Natural killer cell (primary cell): Measurements from ENCODE around the gene CCDC40. TPM values are rescaled to one million over a fixed set of nuclear protein-coding genes. Genes with fewer than 3 reads are reported as not detected.

ENCODE experiments used
- ATAC-seq, 3 donors: fragments of 150-1000 bp in 2 of 3; fragments of 200-7000 bp in 1 of 3; cut with Tn5 transposase; 1 replicate in 1 of 3; 2 replicates in 2 of 3; pipeline ENCODE4 v1.10.0; 2021; ENCODE audit warnings: mild to moderate bottlenecking in 2 of 3, moderate library complexity in 2 of 3
- DNase-seq, 2 donors: peaks; one replicate each; pipeline versions ENCODE4 v3.0.0 to v3.0.0-alpha.2; 2013 to 2021; ENCODE audit warnings: mixed read lengths in 1 of 2
- H3K27ac ChIP-seq: one replicate; pipeline ENCODE4 v1.5.1; 2013; ENCODE audit warnings: mild to moderate bottlenecking, low read length
- H3K27me3 ChIP-seq: one replicate; pipeline ENCODE4 v1.6.1; 2013; ENCODE audit warnings: low read length; ENCODE audit not compliant: control insufficient read depth, insufficient read depth
- H3K36me3 ChIP-seq: one replicate; pipeline ENCODE4 v1.6.1; 2013; ENCODE audit warnings: low read length; ENCODE audit not compliant: control insufficient read depth, insufficient read depth
- H3K4me1 ChIP-seq: one replicate; pipeline ENCODE4 v1.6.1; 2013; ENCODE audit warnings: low read length; ENCODE audit not compliant: control insufficient read depth, insufficient read depth
- H3K4me3 ChIP-seq: one replicate; pipeline ENCODE4 v1.5.1; 2013; ENCODE audit warnings: low read length
- H3K9me3 ChIP-seq: one replicate; pipeline ENCODE4 v1.6.1; 2013; ENCODE audit warnings: low read length; ENCODE audit not compliant: control insufficient read depth, insufficient read depth
- H3K27ac Mint-ChIP-seq, 2 donors: one replicate each; pipeline ENCODE4 v1.8.0; 2022; ENCODE audit warnings: mild to moderate bottlenecking in 2 of 2, mixed read lengths in 2 of 2, moderate library complexity in 1 of 2
- H3K27me3 Mint-ChIP-seq, 2 donors: one replicate each; pipeline ENCODE4 v1.8.0; 2022; ENCODE audit warnings: low read depth in 2 of 2, mixed read lengths in 2 of 2
- H3K36me3 Mint-ChIP-seq: one replicate; pipeline ENCODE4 v1.8.0; 2022; ENCODE audit warnings: mixed read lengths
- H3K4me1 Mint-ChIP-seq, 2 donors: one replicate each; pipeline ENCODE4 v1.8.0; 2022; ENCODE audit warnings: mixed read lengths in 2 of 2
- H3K4me3 Mint-ChIP-seq: one replicate; pipeline ENCODE4 v1.8.0; 2022; ENCODE audit warnings: mild to moderate bottlenecking, moderate library complexity, mixed read lengths
- H3K9me3 Mint-ChIP-seq, 2 donors: one replicate each; pipeline ENCODE4 v1.8.0; 2022; ENCODE audit warnings: mixed read lengths in 2 of 2
- WGBS: methylation state at CpG from one replicate; pipeline ENCODE4 v1.1.7; 2013; ENCODE audit warnings: missing lambda C conversion rate; ENCODE audit not compliant: insufficient coverage; 5-methylcytosine and 5-hydroxymethylcytosine counted together
- intact Hi-C: fragments of 100-400 bp; cut with micrococcal nuclease; formaldehyde crosslinking; loops from one replicate; pipeline ENCODE4 v1.14.2; 2022
- total RNA-seq, 4 donors: library from RNA; stranded (reverse); fragments of 120-200 nt in 1 of 4; gene quantifications; one replicate each; pipeline versions ENCODE4 v1.2.3 to v1.2.4, GENCODE V29; 2013 to 2022
- TF ChIP-seq, protein P1 (sequence below): fragments of 200-600 bp; IDR thresholded peaks from one replicate; pipeline ENCODE4 v1.8.0; 2022; ENCODE audit warnings: antibody characterized with exemption

Gene CCDC40
- total RNA-seq, 3 donors from 2014 or later (not counting 1 experiment from before 2014, with no cell fraction given): 0.95 to 2.4 (median 1.5) TPM

DNA sequence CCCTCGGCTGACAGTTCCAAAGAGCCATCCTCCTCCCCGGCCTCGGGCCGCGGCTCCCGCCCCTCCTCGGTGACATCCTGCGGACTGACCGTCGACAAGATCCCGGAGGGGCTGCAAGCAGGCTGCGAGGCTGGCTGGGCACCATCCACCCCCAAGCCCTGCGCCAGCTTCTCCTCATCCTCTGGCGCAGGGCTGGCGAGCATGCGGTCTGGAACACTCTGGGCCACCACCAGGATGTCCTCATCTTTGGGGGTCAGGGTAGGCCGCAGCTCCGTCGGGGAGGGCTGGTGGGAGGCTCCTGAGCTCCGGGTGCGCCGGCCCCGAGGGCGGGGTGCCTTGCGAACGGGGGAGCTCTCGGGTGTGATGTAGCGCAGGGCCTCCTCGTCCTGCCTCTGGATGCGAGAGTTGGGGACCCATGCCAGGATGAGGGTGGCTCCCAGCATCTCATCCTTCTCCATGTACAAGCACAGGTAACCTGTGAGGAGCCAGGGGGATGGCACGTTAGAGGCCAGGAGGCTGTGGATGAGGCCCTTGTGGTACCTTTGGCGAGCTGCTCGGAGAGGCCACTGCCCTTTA lies 26.1 kb upstream of the CCDC40 start:
- Mint-ChIP-seq H3K4me1 (peaks cover 8 to 14% of the 10 kb centered on the region in 2 donors), H3K4me3 (no peak overlapping the region), H3K9me3 (no peaks in the 10 kb centered on the region), H3K36me3 (no peaks in the 10 kb centered on the region), H3K27ac (no peak overlapping the region), H3K27me3 (no peaks in the 10 kb centered on the region)
- TF ChIP-seq, protein P1, sequence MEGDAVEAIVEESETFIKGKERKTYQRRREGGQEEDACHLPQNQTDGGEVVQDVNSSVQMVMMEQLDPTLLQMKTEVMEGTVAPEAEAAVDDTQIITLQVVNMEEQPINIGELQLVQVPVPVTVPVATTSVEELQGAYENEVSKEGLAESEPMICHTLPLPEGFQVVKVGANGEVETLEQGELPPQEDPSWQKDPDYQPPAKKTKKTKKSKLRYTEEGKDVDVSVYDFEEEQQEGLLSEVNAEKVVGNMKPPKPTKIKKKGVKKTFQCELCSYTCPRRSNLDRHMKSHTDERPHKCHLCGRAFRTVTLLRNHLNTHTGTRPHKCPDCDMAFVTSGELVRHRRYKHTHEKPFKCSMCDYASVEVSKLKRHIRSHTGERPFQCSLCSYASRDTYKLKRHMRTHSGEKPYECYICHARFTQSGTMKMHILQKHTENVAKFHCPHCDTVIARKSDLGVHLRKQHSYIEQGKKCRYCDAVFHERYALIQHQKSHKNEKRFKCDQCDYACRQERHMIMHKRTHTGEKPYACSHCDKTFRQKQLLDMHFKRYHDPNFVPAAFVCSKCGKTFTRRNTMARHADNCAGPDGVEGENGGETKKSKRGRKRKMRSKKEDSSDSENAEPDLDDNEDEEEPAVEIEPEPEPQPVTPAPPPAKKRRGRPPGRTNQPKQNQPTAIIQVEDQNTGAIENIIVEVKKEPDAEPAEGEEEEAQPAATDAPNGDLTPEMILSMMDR: no peak
- no peak for DNase-seq
- Histone ChIP-seq H3K27me3 (no peaks in the 10 kb centered on the region), H3K9me3 (no peaks in the 10 kb centered on the region), H3K36me3 (no peaks in the 10 kb centered on the region), H3K4me1 (peaks cover 16% of the 10 kb centered on the region), H3K27ac (no peak overlapping the region), H3K4me3 (no peak overlapping the region)
- ATAC-seq: no peak
- WGBS: 96% methylated on average over 33 of the region's 33 CpGs
- intact Hi-C loops: no loop called here

DNA sequence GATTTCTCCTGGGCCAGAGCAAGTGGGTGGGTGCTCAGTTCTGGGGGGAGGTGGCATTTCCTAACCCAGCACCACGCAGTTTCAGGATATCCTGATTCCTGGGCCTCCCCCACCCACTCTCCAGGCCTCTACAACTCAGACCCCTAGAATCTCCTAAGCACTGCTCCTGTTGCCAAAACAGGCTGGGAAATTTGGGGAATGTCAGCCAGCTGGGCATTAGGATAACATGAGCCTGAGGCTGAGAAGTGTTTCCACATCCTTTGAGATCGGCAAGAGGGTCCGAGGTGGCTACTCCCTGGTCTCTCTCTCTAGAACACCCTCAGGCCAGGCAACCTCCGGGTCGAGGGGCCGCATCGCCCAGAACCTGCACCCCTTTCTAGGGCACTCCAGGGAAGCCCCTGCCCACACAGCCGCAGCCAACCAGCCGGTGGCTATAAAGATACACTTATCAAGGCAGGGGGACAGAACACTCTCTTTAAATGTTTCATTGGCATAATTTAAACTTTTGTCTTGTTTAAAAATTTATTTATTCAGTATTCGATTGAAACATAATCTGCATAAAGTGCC lies 24.4 kb upstream of the CCDC40 start:
- Histone ChIP-seq H3K9me3 (no peaks in the 10 kb centered on the region), H3K36me3 (no peaks in the 10 kb centered on the region), H3K27me3 (no peaks in the 10 kb centered on the region), H3K4me1 (peaks cover 6% of the 10 kb centered on the region), H3K4me3 (no peak overlapping the region), H3K27ac (no peak overlapping the region)
- intact Hi-C loops: no loop called here
- Mint-ChIP-seq H3K27ac (no peak overlapping the region), H3K27me3 (peaks cover 0 to 2% of the 10 kb centered on the region in 2 donors), H3K4me1 (peaks cover 0 to 5% of the 10 kb centered on the region in 2 donors), H3K36me3 (no peaks in the 10 kb centered on the region), H3K9me3 (no peaks in the 10 kb centered on the region), H3K4me3 (no peak overlapping the region)
- no peak for DNase-seq
- ATAC-seq: no peak
- WGBS: 88% methylated on average over 9 of the region's 10 CpGs
- TF ChIP-seq, protein P1: no peak

DNA sequence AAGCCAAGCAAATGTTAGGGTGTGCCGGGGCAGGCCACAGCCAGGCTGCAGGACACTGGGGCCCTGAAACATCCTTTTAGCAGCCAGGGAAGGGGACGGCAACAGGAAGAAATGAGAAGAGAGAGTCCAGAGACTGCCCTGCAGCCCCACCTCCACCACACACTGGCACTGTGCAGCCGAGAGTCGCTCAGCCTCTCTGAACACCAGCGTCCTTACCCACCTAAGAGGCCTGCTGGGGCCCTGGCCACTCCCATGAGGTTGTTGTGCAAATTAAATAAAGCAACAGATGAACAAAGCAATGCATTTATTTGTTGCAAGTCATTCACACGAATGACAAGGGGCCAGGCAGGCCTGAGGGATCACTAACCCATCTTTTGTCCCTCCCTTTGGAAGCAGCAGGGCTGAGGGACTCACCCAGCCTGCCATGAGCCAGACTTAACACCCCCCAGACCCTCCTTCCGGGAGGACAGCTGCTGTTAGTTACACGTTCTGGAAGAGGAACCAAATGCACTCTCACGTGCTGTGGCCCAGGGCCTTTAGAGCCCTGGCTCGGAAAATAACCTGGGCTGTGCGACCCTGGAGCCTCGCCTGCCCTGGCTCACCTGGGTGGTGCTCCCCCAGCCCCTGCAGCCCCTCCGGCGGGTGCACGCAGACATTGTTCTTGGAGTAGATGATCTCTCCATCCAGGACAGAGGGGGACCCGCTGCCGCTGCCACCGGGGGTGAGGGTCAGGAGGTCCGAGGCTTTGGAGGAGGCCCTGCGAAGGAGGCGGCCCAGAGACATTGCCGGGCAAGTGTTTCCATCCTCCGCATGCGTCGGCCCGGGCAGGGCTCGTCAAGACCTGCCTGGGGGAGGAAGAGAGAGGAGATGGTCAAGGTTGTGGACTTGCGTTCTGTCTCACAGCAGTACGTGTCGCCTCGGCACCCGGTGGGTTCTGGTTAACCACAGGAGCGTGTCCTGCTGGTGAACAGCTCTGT lies 23.4 kb upstream of the CCDC40 start:
- H3K4me1 ChIP-seq: peaks cover 6% of the 10 kb centered on the region
- no peaks in the 10 kb centered on the region for H3K9me3 ChIP-seq
- ATAC-seq (no peak), DNase-seq (no peak)
- 86% methylated on average over 33 of the region's 33 CpGs for WGBS
- no peaks in the 10 kb centered on the region for H3K36me3 ChIP-seq
- H3K27ac Mint-ChIP-seq: no peak overlapping the region
- TF ChIP-seq, protein P1: no peak
- H3K9me3 Mint-ChIP-seq: no peaks in the 10 kb centered on the region
- no peak overlapping the region for H3K4me3 ChIP-seq
- no peak overlapping the region for H3K4me3 Mint-ChIP-seq
- H3K36me3 Mint-ChIP-seq: no peaks in the 10 kb centered on the region
- peaks cover 0 to 2% of the 10 kb centered on the region in 2 donors for H3K27me3 Mint-ChIP-seq
- H3K27me3 ChIP-seq: no peaks in the 10 kb centered on the region
- H3K27ac ChIP-seq: no peak overlapping the region
- peaks cover 0 to 5% of the 10 kb centered on the region in 2 donors for H3K4me1 Mint-ChIP-seq
- intact Hi-C loops: no loop called here
